ENCODE results near the gene CFAP73. TPM values are rescaled to one million over a fixed set of nuclear protein-coding genes. Genes with fewer than 3 reads are reported as not detected.

The CFAP73 gene
- total and polyA plus RNA-seq, 2 of the 8 experiments (the other 6 are each of a cell fraction or from before 2014, with no cell fraction given), result 0.45 to 0.56 TPM

GRCh38 chr12:113152196-113152834 lies 2.8 kb downstream of the CFAP73 start (continued):
- no peak for TF ChIP-seq CHD7 (IDR thresholded peaks at IDR 0.05; ENCODE audit: insufficient replicate concordance, low read length)

Data from H1 (cell line).